Parathyroid adenoma (tissue), 2 donors: ENCODE results near the gene THAP7.
"Not testable (repeated sequence)": the region's sequence is repeated elsewhere in the genome, so short reads cannot be mapped to it uniquely, and the experiment has no call there.

Experiments used
- H2AFZ ChIP-seq: fragments of 300-600 bp; sonication (generic); one replicate; pipeline ENCODE4 v1.7.0; 2017; ENCODE audit warnings: antibody characterized with exemption, mild to moderate bottlenecking
- H3K27ac ChIP-seq: fragments of 300-600 bp; sonication (generic); one replicate; pipeline ENCODE4 v1.7.0; 2017
- H3K27me3 ChIP-seq: fragments of 300-600 bp; sonication (generic); one replicate; pipeline ENCODE4 v1.7.0; 2017; ENCODE audit warnings: low read length; ENCODE audit not compliant: control insufficient read depth, insufficient read depth
- H3K36me3 ChIP-seq: fragments of 300-600 bp; sonication (generic); one replicate; pipeline ENCODE4 v1.7.0; 2017; ENCODE audit warnings: low read length; ENCODE audit not compliant: control insufficient read depth, insufficient read depth
- H3K4me1 ChIP-seq: fragments of 300-600 bp; sonication (generic); one replicate; pipeline ENCODE4 v1.7.0; 2017; ENCODE audit warnings: control low read depth
- H3K4me2 ChIP-seq: fragments of 300-600 bp; sonication (generic); one replicate; pipeline ENCODE4 v1.7.0; 2017; ENCODE audit warnings: low read length
- H3K4me3 ChIP-seq: fragments of 300-600 bp; sonication (generic); one replicate; pipeline ENCODE4 v1.7.0; 2017; ENCODE audit warnings: low read depth, low read length
- H3K79me2 ChIP-seq: fragments of 300-600 bp; sonication (generic); one replicate; pipeline ENCODE4 v1.7.0; 2017; ENCODE audit warnings: control low read depth
- H3K9ac ChIP-seq: fragments of 300-600 bp; sonication (generic); one replicate; pipeline ENCODE4 v1.7.0; 2017; ENCODE audit warnings: mild to moderate bottlenecking
- H3K9me3 ChIP-seq: fragments of 300-600 bp; sonication (generic); one replicate; pipeline ENCODE4 v1.7.0; 2017; ENCODE audit warnings: low read length; ENCODE audit not compliant: control insufficient read depth
- TF ChIP-seq, protein P1 (sequence below): fragments of 300-600 bp; sonication (generic); IDR thresholded peaks from one replicate; pipeline ENCODE4 v1.7.0; 2017; ENCODE audit warnings: antibody characterized with exemption, mild to moderate bottlenecking
- donor health status: primary hyperparathyroidism.

Gene THAP7

DNA sequence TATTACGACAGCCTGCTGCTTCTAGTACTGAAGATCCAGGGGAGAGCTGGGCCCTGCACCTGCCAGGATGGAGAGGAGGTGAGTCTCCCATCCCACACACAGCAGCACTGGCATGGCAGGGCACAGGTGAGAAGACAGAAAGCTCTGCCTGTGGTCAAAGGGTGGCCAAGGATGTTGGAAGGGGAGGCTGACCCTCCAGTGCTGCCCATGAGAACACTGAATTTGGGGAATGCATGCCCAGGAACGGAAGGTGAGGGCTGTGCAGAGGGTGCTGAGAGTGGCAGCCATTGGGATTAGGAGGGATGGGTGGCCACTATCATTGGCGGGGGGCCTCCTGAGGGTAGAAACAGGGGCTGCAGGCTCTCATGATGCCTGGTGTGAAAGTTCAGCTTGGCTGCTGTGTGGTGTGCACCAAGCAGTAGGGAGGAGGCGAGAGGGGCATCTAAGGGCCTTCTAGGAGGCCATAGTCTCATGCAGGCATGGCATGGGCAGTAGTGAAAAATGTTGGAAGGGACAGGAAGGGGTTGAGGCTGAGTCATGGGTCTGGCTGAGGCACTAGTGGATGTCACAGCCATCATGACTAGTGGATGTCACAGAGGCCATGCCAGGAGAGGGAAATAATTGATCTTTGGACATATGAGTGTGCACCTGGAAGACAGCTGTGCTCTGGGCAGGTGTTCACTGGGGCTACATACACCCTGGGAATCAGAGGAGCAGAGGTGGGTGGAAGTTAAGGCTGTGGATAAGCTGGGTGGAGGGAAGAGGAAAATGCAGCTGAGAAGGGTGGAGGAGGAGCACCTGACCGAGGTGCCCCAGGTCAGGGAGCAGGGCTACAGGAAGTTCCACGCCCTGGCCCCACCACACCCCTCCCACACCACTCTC lies 41.3 kb upstream of the THAP7 start:
- TF ChIP-seq, protein P1, sequence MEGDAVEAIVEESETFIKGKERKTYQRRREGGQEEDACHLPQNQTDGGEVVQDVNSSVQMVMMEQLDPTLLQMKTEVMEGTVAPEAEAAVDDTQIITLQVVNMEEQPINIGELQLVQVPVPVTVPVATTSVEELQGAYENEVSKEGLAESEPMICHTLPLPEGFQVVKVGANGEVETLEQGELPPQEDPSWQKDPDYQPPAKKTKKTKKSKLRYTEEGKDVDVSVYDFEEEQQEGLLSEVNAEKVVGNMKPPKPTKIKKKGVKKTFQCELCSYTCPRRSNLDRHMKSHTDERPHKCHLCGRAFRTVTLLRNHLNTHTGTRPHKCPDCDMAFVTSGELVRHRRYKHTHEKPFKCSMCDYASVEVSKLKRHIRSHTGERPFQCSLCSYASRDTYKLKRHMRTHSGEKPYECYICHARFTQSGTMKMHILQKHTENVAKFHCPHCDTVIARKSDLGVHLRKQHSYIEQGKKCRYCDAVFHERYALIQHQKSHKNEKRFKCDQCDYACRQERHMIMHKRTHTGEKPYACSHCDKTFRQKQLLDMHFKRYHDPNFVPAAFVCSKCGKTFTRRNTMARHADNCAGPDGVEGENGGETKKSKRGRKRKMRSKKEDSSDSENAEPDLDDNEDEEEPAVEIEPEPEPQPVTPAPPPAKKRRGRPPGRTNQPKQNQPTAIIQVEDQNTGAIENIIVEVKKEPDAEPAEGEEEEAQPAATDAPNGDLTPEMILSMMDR, result no peak
- Histone ChIP-seq H3K4me3 (no peak overlapping the region), H3K9me3 (no peaks in the 10 kb centered on the region), H3K9ac (no peak overlapping the region), H3K27me3 (no peaks in the 10 kb centered on the region), H3K4me1 (peaks cover 4% of the 10 kb centered on the region), H3K36me3 (no peaks in the 10 kb centered on the region), H3K79me2 (no peaks in the 10 kb centered on the region), H3K27ac (no peak overlapping the region), H3K4me2 (no peak overlapping the region), H2AFZ (no peak overlapping the region)

DNA sequence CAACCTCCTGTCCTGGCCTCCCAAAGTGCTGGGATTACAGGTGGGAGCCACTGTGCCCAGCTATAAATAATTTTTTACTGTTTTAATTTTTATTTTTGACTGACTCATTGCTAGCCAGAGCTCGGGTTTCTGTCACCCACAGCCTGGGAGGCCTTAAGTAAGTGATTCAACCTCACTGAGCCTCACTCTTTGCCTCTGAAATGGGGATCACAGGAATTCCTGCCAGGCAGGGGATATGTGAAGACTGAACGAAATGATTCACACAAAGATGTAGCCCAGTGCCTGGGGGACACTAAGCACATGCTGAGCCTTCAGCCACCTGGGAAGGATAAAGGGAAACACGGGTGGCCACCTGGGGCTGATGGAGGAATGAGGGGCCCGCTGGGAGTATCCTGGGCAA lies 40.0 kb upstream of the THAP7 start:
- H3K4me2 ChIP-seq, result no peak overlapping the region
- no peak overlapping the region for H3K9ac ChIP-seq
- no peaks in the 10 kb centered on the region for H3K9me3 ChIP-seq
- H3K4me3 ChIP-seq, result no peak overlapping the region
- TF ChIP-seq, protein P1, result no peak
- no peak overlapping the region for H2AFZ ChIP-seq
- H3K36me3 ChIP-seq, result no peaks in the 10 kb centered on the region
- H3K4me1 ChIP-seq, result peaks cover 4% of the 10 kb centered on the region
- H3K27me3 ChIP-seq, result no peaks in the 10 kb centered on the region
- no peaks in the 10 kb centered on the region for H3K79me2 ChIP-seq
- no peak overlapping the region for H3K27ac ChIP-seq

DNA sequence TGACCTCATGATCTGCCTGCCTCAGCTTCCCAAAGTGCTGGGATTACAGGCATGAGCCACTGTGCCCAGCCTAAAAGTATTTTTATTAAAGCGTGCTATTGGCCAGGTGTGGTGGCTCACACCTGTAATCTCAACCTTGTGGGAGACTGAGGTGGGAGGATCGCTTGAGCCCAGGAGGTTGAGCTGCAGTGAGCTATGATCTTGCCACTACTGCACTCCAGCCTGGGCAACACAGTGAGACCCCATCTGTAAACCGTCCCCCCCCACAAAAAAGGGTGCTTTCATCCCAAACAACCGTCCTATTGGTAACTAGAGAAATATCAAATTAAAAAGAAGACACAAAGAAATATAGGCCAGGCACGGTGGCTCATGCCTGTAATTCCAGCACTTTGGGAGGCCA lies 37.2 kb upstream of the THAP7 start:
- not testable (repeated sequence) for H3K36me3 ChIP-seq, H3K9me3 ChIP-seq, H2AFZ ChIP-seq, H3K4me1 ChIP-seq, H3K4me2 ChIP-seq, H3K9ac ChIP-seq, H3K79me2 ChIP-seq, H3K27me3 ChIP-seq, H3K27ac ChIP-seq, H3K4me3 ChIP-seq

DNA sequence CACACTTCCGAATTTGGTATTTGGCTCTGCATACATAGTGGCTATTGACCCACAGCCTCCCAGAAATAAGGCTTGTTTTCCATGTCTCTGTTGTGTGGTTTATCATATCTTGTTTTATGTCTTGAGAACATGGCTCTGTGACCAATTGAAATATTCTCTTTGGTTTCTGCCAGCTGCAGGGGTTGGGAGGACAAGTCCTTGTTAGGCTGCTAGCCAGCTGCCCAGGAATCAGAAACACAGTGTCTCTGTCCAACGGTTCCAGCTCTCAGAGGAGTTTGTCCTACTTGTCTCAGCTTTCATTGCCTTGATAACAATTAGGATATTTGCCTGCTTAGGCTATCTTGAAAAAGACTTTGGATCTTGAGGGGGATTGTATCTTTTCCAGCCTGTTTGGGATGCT lies 36.5 kb upstream of the THAP7 start:
- Histone ChIP-seq H3K27ac (no peak overlapping the region), H3K36me3 (no peaks in the 10 kb centered on the region), H3K9me3 (no peaks in the 10 kb centered on the region), H2AFZ (no peak overlapping the region), H3K79me2 (no peaks in the 10 kb centered on the region), H3K9ac (no peak overlapping the region), H3K4me1 (no peaks in the 10 kb centered on the region), H3K4me2 (no peak overlapping the region), H3K27me3 (no peaks in the 10 kb centered on the region), H3K4me3 (no peak overlapping the region)
- TF ChIP-seq, protein P1, result no peak

DNA sequence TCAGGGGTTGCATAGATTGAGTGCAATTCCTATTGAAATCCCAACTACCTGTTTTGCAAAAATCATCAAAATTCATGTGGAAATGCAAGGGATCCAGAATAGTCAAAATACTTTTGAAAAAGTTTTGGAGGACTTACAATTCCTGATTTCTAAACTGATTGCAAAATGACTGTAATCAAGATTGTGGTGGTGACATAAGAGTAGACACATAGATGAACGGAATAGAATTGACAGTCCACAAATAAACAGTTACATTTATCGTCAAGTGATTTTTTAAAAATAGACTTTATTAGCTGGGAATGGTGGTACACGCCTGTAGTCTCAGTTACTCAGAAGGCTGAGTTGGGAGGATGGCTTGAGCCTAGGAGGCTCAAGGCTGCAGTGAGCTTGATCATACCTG lies 33.1 kb upstream of the THAP7 start:
- no peaks in the 10 kb centered on the region for H3K4me1 ChIP-seq
- H3K4me3 ChIP-seq, result no peak overlapping the region
- H3K9me3 ChIP-seq, result no peaks in the 10 kb centered on the region
- H3K79me2 ChIP-seq, result no peaks in the 10 kb centered on the region
- H3K36me3 ChIP-seq, result no peaks in the 10 kb centered on the region
- H3K27ac ChIP-seq, result no peak overlapping the region
- TF ChIP-seq, protein P1, result no peak
- H2AFZ ChIP-seq, result no peak overlapping the region
- no peak overlapping the region for H3K9ac ChIP-seq
- peaks cover 3% of the 10 kb centered on the region for H3K27me3 ChIP-seq
- no peak overlapping the region for H3K4me2 ChIP-seq
